ENCODE results near the gene SH3RF3. TPM values are rescaled to one million over a fixed set of nuclear protein-coding genes. Genes with fewer than 3 reads are reported as not detected.
A peak's percentile ranks its signal among the peaks of the same experiment; 100 is the strongest.

The SH3RF3 gene
- total RNA-seq, 1 donor from 2014 or later, result under 0.01 TPM

GRCh38 chr2:109406301-109406700 lies 277.3 kb downstream of the SH3RF3 start:
- FAIRE-seq, result peak; percentile 96
- Histone ChIP-seq H3K36me3 (ENCODE audit: control insufficient read depth, insufficient read depth, low read length) (no peaks in the 10 kb centered on the region), H3K4me3 (ENCODE audit: low read depth, low read length) (no peak overlapping the region), H3K27me3 (ENCODE audit: control insufficient read depth, insufficient read depth, low read length) (peaks cover 4% of the 10 kb centered on the region)
- peak; percentile 97 for DNase-seq (ENCODE audit: low read depth)
- TF ChIP-seq CTCF (IDR thresholded peaks at IDR 0.05; ENCODE audit: insufficient read depth, low read length, severe bottlenecking), result no peak

- Histone ChIP-seq H3K27me3 (ENCODE audit: control insufficient read depth, insufficient read depth, low read length) (peaks cover 4% of the 10 kb centered on the region), H3K4me3 (ENCODE audit: low read depth, low read length) (no peak overlapping the region), H3K36me3 (ENCODE audit: control insufficient read depth, insufficient read depth, low read length) (no peaks in the 10 kb centered on the region)
- TF ChIP-seq CTCF (IDR thresholded peaks at IDR 0.05; ENCODE audit: insufficient read depth, low read length, severe bottlenecking), result no peak
- DNase-seq (ENCODE audit: low read depth), result peak; percentile 51
- FAIRE-seq, result no peak
Observed at GRCh38 chr2:109407276-109408042, 278.5 kb downstream of the SH3RF3 start.

GRCh38 chr2:109408043-109408335 lies 279.0 kb downstream of the SH3RF3 start:
- DNase-seq (ENCODE audit: low read depth) (no peak), FAIRE-seq (peak; percentile 32)
- Histone ChIP-seq H3K27me3 (ENCODE audit: control insufficient read depth, insufficient read depth, low read length) (peaks cover 3% of the 10 kb centered on the region), H3K36me3 (ENCODE audit: control insufficient read depth, insufficient read depth, low read length) (no peaks in the 10 kb centered on the region), H3K4me3 (ENCODE audit: low read depth, low read length) (no peak overlapping the region)
- TF ChIP-seq CTCF (IDR thresholded peaks at IDR 0.05; ENCODE audit: insufficient read depth, low read length, severe bottlenecking), result no peak

- TF ChIP-seq CTCF (IDR thresholded peaks at IDR 0.05; ENCODE audit: insufficient read depth, low read length, severe bottlenecking), result no peak
- DNase-seq (ENCODE audit: low read depth), result peak; percentile 10
- no peak for FAIRE-seq
- H3K4me3 ChIP-seq (ENCODE audit: low read depth, low read length), result no peak overlapping the region
- H3K27me3 ChIP-seq (ENCODE audit: control insufficient read depth, insufficient read depth, low read length), result peaks cover 2% of the 10 kb centered on the region
- H3K36me3 ChIP-seq (ENCODE audit: control insufficient read depth, insufficient read depth, low read length), result no peaks in the 10 kb centered on the region
Observed at GRCh38 chr2:109409321-109410038, 280.5 kb downstream of the SH3RF3 start.

- DNase-seq (ENCODE audit: low read depth) (no peak), FAIRE-seq (no peak)
- H3K27me3 ChIP-seq (ENCODE audit: control insufficient read depth, insufficient read depth, low read length), result no peaks in the 10 kb centered on the region
Observed at GRCh38 chr2:109410039-109410815, 281.2 kb downstream of the SH3RF3 start.

More at GRCh38 chr2:109410039-109410815, 281.2 kb downstream of the SH3RF3 start:
- TF ChIP-seq CTCF (IDR thresholded peaks at IDR 0.05; ENCODE audit: insufficient read depth, low read length, severe bottlenecking), result no peak
- H3K36me3 ChIP-seq (ENCODE audit: control insufficient read depth, insufficient read depth, low read length), result no peaks in the 10 kb centered on the region
- no peak overlapping the region for H3K4me3 ChIP-seq (ENCODE audit: low read depth, low read length)

Measured in bronchial epithelial cell (primary cell).